ENCODE data around the gene C1QTNF8.

C1QTNF8 gene

DNA sequence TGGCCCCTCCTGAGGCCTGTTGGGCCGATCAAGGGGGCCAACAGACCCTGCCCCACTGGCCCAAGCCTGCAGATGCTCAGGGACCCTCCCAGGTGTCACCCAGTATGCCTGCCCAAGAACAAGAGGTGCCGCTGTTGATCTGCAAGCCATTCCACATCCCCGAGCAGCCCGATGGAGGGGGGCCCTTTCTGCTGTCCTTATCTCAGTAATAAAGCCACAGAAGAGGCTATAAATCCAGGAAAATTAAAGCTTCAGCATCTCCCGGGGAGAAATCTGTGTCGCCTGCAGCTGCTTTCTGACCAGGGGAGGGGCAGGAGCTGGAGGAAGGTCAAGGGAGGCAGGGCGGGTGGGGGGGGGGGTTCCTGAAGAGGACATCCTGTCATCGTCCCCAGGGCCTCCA, 45.1 kb upstream of the C1QTNF8 start:
- no peak for TF ChIP-seq CTCF (IDR thresholded peaks at IDR 0.05)

GRCh38 chr16:1140582-1141162, 44.6 kb upstream of the C1QTNF8 start:
- no peak for TF ChIP-seq CTCF (IDR thresholded peaks at IDR 0.05)

DNA sequence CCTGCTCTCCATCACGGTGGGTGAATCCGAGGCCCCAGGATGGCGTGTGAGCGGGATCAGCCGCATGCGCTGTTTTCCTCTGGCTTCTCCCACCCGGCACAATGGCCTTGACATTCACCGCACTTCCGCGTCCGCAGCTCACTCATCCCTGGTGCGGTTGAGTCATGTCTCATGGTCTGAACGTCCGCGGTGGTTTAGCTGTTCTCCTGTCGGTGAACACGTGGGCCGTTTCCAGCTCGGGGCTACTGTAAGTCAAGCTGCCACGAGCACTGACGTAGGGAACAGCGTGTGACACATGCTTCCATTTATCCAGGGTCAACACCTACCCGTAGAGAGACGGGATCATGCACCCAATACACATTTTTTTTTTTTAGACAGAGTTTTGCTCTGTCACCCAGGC, 41.6 kb upstream of the C1QTNF8 start:
- no peak for TF ChIP-seq CTCF (IDR thresholded peaks at IDR 0.05)

DNA sequence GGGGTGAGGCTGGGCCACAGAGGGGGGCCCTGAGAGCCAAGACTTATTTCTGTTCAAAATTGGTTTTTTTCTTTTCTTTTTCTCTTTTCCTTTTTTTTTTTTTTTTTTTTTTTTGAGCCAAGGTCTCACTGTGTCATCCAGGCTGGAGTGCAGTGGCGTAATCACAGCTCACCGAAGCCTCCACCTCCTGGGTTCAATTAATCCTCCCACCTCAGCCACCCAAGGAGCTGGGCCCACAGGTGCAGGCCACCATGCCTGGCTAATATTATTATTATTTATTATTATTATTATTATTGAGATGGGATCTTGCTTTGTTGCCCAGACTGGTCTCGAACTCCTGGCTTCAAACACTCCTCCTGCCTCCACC, 39.4 kb upstream of the C1QTNF8 start:
- no peak for TF ChIP-seq CTCF (IDR thresholded peaks at IDR 0.05)

DNA sequence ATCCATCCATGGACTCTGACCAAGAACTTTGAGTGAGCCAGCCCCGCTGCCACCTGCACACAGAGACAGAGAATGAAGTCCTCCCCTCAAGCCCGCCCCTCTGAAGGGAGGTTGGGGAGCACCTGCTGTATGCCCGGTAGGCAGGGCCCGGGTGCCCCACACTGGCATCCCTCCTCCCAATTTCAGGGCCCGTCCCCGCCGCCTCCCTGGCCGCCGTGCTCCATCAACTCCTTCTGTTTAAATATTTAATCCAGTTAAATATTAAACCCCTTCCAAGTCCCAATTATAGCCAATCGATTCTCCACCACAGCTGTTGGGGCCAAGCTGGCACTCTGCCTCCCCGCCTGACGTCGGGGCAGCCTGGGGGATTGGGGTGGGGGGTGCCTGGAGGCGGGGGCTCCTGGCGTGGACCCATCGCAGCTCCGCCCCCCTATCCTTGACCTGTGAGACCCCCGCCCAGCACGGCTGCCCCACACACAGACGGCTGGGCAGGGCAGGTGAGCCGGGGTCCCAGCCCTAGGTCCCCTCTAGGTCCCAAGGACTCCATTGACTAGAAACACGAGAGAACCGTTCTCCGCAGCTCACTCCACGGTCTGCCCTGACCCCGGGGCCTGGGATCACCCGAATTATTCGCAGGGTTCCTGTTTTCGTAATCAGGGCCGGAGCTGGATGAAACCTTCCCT, 38.9 kb upstream of the C1QTNF8 start:
- no peak for TF ChIP-seq CTCF (IDR thresholded peaks at IDR 0.05)

- no peak for TF ChIP-seq CTCF (IDR thresholded peaks at IDR 0.05)
Observed at GRCh38 chr16:1133810-1134520, 37.9 kb upstream of the C1QTNF8 start.

GRCh38 chr16:1133271-1133670, 37.2 kb upstream of the C1QTNF8 start:
- no peak for TF ChIP-seq CTCF (IDR thresholded peaks at IDR 0.05)
